Activated T-cell treated with anti-CD3 and anti-CD28 coated beads, Interleukin-2, amount 50 U/mL, for 1 hour (primary cell): ENCODE measurements around the gene PLXNA2.

Experiments used
- DNase-seq: peaks from one replicate; pipeline ENCODE4 v3.0.0-alpha.2; 2020

Gene PLXNA2

GRCh38 chr1:208083016-208083714, 161.0 kb downstream of the PLXNA2 start:
- DNase-seq, result no peak

DNA sequence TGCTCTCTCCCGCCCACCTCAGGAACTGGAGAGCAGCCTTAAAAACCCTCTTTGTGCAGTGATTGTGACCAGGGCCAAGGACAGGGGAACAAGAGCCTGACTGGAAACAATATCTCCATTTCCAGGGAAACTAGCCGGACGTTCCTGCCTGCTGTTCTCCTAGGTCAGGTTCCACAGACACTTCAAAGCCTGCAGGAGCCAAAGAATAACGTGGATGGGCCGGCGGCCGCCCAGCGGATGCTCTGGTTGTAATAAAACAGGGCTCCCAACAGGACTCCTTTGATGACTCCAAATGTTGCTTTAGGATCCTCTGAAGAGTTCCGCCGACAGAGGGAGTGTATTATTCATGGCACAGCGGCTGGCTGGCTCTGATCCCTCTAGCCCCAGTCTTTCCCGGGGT, 162.2 kb downstream of the PLXNA2 start:
- DNase-seq, result no peak

- no peak for DNase-seq
Measured at GRCh38 chr1:208080396-208081286, 163.5 kb downstream of the PLXNA2 start.

- DNase-seq, result no peak
Measured at GRCh38 chr1:208079161-208079560, 165.0 kb downstream of the PLXNA2 start.

GRCh38 chr1:208078752-208079151, 165.4 kb downstream of the PLXNA2 start:
- DNase-seq, result no peak

DNA sequence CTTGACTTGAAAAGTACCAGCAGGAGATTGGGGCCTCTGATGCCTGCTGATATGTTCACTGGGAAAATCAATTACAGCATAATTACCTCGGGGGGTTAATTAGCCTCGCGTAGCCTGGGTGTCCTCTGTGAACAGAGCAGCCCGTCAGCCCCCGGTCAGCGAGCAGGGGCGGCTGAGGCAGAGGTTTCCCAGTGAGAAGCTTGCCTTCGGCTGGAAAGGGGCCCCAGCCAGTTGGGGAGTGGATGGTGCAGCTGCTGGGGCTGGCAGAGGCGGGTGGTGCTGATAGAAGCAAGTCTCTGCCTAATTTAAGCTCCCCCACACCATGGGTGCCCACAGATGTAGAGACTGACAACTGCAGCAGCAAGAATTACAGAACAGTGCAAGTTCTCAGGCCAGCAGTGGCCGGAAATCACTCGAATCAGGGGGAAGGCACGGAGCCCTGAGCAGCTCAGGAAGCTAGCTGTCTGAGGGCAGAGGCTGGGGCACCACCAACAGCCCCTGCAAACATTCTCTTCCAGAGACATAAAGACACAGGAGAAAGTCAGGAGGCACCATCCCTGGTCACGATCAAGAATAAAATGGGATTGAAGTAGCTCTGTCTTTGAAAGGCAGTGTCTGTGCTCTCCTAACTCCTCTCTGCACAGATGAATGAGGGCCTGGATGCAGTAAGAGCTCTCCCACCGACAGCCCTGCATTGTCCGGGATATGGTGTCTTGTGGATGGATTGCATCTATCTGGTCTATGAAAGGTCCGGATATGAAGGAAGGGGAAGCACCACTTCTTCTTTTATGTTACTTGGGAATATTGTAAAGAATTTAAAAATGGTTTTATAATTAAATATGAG, 166.7 kb downstream of the PLXNA2 start:
- no peak for DNase-seq

- no peak for DNase-seq
Measured at GRCh38 chr1:208074353-208074752, 169.8 kb downstream of the PLXNA2 start.

GRCh38 chr1:208071435-208072031, 172.7 kb downstream of the PLXNA2 start:
- no peak for DNase-seq

GRCh38 chr1:208069908-208070307, 174.3 kb downstream of the PLXNA2 start:
- DNase-seq, result no peak

GRCh38 chr1:208069317-208069716, 174.9 kb downstream of the PLXNA2 start:
- no peak for DNase-seq

DNA sequence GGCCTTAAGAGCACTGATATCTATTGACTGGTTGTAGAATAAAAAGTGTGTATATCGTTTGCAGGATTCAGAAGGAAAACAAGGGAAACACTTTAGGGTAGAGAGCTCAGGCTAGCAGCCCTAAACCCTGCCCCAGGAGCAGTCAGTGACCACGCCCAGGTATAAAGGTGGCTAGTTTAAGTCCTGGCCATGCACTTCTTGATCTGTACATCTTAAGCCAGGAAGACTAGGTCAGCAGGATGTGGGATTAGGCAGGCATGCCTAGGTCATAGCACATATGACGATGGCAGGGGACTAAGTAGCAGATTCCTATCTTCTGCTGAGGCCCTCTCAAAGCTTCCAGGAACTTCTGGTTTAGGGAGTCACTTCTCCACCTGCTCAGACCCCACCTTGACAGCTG, 175.3 kb downstream of the PLXNA2 start:
- DNase-seq, result no peak

DNA sequence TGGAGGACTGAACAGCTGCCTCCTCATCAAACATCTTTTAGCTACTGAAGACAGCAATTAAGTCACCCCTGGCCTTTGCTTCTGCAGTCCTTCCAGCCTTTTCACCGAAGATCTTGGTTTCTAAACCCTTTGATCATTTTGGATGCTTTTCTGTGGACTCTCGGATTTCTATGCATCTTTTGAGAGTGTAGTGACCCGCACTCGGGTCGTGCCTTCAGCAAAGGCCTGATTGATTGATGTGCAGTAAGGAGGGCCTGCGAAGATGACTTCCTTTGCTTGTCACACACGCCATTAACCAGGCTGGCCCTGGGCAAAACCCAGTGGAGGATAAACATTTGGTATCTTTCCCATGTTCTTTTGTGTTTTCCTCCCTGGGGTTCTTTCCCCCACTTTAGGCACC, 175.8 kb downstream of the PLXNA2 start:
- no peak for DNase-seq

- no peak for DNase-seq
Measured at GRCh38 chr1:208066583-208066982, 177.6 kb downstream of the PLXNA2 start.

GRCh38 chr1:208065862-208066261, 178.3 kb downstream of the PLXNA2 start:
- DNase-seq, result no peak

DNA sequence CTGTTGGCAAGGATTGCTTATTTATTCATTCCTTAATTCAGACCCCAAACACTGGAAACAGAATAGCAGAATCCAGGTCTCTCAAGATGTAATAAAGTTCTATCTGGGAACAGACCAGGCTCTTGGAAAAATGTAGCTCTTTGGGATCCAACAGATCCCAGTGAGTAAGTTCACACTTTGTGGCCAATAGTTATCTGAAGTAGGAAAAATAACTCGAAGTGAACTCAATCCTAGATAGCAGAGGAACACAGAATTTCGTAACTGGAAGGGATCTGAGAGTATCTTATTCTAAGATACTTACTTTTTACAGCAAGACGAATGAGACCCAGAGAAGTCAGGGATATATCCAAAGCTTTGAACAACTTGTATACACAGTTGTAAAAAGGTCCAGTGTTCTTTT, 182.6 kb downstream of the PLXNA2 start:
- DNase-seq, result no peak

GRCh38 chr1:208061118-208061517, 183.1 kb downstream of the PLXNA2 start:
- no peak for DNase-seq

DNA sequence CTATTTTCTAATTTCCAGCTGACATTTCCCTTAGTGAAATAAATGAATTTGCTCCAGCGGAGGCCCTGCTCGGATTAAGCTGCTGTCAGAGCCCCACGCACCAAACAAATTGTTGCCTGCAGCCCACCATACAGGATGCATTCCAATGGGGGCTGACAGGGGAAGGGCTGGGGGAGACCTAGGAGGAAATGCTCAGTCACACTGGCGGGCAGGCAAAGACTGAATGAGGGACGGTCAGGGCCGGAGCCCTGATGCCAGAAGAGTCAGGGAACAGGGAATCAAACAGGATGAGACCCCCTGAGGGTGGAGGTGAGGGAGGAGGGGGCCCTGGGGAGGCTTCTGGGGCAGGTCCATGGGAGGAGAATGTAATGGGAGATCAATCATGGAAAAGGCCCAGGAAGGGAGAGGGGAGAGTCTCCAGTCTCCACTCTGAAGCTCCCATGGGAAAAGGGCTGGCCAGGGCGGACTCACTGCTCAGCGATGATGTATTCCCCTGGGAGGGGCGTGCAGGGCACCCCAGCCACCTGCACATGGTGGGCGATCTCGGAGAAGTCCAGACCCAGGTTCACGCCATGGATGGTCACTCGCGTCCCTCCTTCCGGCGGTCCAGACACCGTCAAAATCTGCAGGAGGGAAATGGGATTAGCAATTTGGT, 183.8 kb downstream of the PLXNA2 start:
- no peak for DNase-seq

DNA sequence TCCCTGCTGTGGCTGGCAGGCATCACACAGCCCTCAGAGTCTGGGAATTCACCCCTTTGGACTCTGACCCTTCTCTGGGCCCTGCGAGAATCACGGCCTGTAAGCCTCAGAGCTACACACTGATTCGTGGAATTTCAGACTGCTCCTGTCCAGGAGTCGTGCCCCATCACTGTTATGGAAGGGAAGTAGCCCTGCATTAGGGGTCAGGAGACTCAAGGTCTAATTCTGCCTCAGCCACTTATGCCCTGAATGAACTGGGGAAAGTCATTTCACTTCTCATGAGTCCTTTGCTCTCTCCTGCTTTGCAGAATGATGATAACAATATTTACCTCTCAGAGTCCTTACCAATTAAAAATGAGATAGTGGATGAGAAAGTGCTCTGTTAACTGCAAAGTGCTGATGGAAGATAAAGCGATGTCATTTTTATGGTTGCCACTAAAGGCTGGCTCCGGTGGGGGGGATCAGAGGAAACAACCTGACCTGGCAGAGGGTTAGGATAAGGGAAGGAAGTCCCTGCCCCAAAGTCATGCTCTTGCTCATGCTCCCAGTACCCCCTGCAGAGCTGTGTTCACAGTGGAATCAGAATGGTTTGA, 184.7 kb downstream of the PLXNA2 start:
- DNase-seq, result no peak

- no peak for DNase-seq
Measured at GRCh38 chr1:208058756-208059155, 185.4 kb downstream of the PLXNA2 start.

- DNase-seq, result no peak
Measured at GRCh38 chr1:208058267-208058666, 185.9 kb downstream of the PLXNA2 start.

DNA sequence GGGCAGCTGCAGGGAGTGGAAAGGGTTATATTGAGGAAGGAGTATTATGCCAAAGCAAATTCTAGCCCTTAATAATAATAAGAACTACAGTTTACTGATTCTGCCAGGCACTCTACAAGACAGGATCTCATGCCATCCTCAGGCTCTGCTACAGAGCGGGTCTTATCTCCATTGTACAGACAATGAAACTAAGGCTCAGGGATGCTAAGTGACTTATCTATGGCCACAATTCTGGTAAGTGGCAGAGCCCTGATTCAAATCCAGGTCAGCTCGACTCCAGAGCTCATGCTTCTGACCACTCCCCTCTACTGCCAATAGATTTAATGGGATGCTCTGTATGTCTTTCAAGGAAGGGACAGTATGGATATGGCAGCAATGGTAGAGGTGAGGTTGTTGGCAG, 187.1 kb downstream of the PLXNA2 start:
- DNase-seq, result no peak

- DNase-seq, result no peak
Measured at GRCh38 chr1:208055535-208055934, 188.6 kb downstream of the PLXNA2 start.
